ENCODE results near the gene AGMAT.
"Not testable (repeated sequence)": the region's sequence is repeated elsewhere in the genome, so short reads cannot be mapped to it uniquely, and the experiment has no call there.

The AGMAT gene

GRCh38 chr1:15610167-15610566 is 25.3 kb upstream of the AGMAT start:
- Histone ChIP-seq H3K4me1 (ENCODE audit: control insufficient read depth, insufficient read depth, low read depth, low read length) (no peaks in the 10 kb centered on the region), H2BK15ac (ENCODE audit: low read depth, poor library complexity, severe bottlenecking) (no peak overlapping the region), H4K8ac (ENCODE audit: low read length) (no peak overlapping the region), H4K91ac (ENCODE audit: low read length) (no peak overlapping the region), H3K36me3 (ENCODE audit: control insufficient read depth in 1 of 2, insufficient read depth in 2 of 2, low read depth in 1 of 2, low read length in 2 of 2) (no peaks in the 10 kb centered on the region), H3K23ac (ENCODE audit: low read length in 2 of 2) (no peak overlapping the region), H2BK12ac (ENCODE audit: low read length in 2 of 2) (no peak overlapping the region), H2BK120ac (ENCODE audit: low read depth, low read length) (no peak overlapping the region), H3K79me1 (replicated peaks; ENCODE audit: low read length, poor library complexity, severe bottlenecking) (no peaks in the 10 kb centered on the region), H3K4me3 (ENCODE audit: insufficient read depth in 1 of 2, low read depth in 1 of 2, low read length in 2 of 2) (no peak overlapping the region), H2BK5ac (ENCODE audit: low read depth, low read length, poor library complexity, severe bottlenecking) (no peak overlapping the region), H3K27me3 (ENCODE audit: control insufficient read depth in 1 of 2, insufficient read depth in 1 of 2, low read length in 2 of 2) (no peaks in the 10 kb centered on the region), H3K18ac (ENCODE audit: low read depth in 1 of 2, low read length in 2 of 2) (no peak overlapping the region), H3K4ac (ENCODE audit: low read depth in 1 of 2, low read length in 2 of 2) (no peak overlapping the region), H3K4me2 (ENCODE audit: low read length, poor library complexity, severe bottlenecking) (no peak overlapping the region), H3K9ac (ENCODE audit: low read length) (no peak overlapping the region), H3K27ac (ENCODE audit: low read length, poor library complexity, severe bottlenecking) (no peak overlapping the region), H3K9me3 (ENCODE audit: control insufficient read depth, low read length) (peaks cover 3% of the 10 kb centered on the region), H2AK5ac (ENCODE audit: low read length, severe bottlenecking) (no peak overlapping the region), H2AFZ (ENCODE audit: low read depth, low read length) (no peak overlapping the region), H3K14ac (ENCODE audit: low read length in 2 of 2) (no peak overlapping the region)
- WGBS = 67% methylated on average over 3 of the region's 4 CpGs
- no peak for DNase-seq

GRCh38 chr1:15609631-15610030 is 24.8 kb upstream of the AGMAT start:
- no peak overlapping the region for H3K4ac ChIP-seq (ENCODE audit: low read depth in 1 of 2, low read length in 2 of 2)
- H3K14ac ChIP-seq (ENCODE audit: low read length in 2 of 2) = no peak overlapping the region
- no peak overlapping the region for H2BK120ac ChIP-seq (ENCODE audit: low read depth, low read length)
- no peak overlapping the region for H4K8ac ChIP-seq (ENCODE audit: low read length)
- no peak overlapping the region for H2AFZ ChIP-seq (ENCODE audit: low read depth, low read length)
- H3K9me3 ChIP-seq (ENCODE audit: control insufficient read depth, low read length) = peaks cover 3% of the 10 kb centered on the region
- H2BK12ac ChIP-seq (ENCODE audit: low read length in 2 of 2) = no peak overlapping the region
- H3K4me2 ChIP-seq (ENCODE audit: low read length, poor library complexity, severe bottlenecking) = no peak overlapping the region
- no peak overlapping the region for H3K9ac ChIP-seq (ENCODE audit: low read length)
- H3K4me3 ChIP-seq (ENCODE audit: insufficient read depth in 1 of 2, low read depth in 1 of 2, low read length in 2 of 2) = no peak overlapping the region
- WGBS = 95% methylated on average over 7 of the region's 7 CpGs
- H3K23ac ChIP-seq (ENCODE audit: low read length in 2 of 2) = no peak overlapping the region
- no peaks in the 10 kb centered on the region for H3K79me1 ChIP-seq (replicated peaks; ENCODE audit: low read length, poor library complexity, severe bottlenecking)
- H3K27ac ChIP-seq (ENCODE audit: low read length, poor library complexity, severe bottlenecking) = no peak overlapping the region
- no peaks in the 10 kb centered on the region for H3K4me1 ChIP-seq (ENCODE audit: control insufficient read depth, insufficient read depth, low read depth, low read length)
- H4K91ac ChIP-seq (ENCODE audit: low read length) = no peak overlapping the region
- no peaks in the 10 kb centered on the region for H3K27me3 ChIP-seq (ENCODE audit: control insufficient read depth in 1 of 2, insufficient read depth in 1 of 2, low read length in 2 of 2)
- no peak overlapping the region for H3K18ac ChIP-seq (ENCODE audit: low read depth in 1 of 2, low read length in 2 of 2)
- H3K36me3 ChIP-seq (ENCODE audit: control insufficient read depth in 1 of 2, insufficient read depth in 2 of 2, low read depth in 1 of 2, low read length in 2 of 2) = no peaks in the 10 kb centered on the region
- H2BK15ac ChIP-seq (ENCODE audit: low read depth, poor library complexity, severe bottlenecking) = no peak overlapping the region
- no peak overlapping the region for H2AK5ac ChIP-seq (ENCODE audit: low read length, severe bottlenecking)
- no peak for DNase-seq
- H2BK5ac ChIP-seq (ENCODE audit: low read depth, low read length, poor library complexity, severe bottlenecking) = no peak overlapping the region

GRCh38 chr1:15605398-15606383 is 20.8 kb upstream of the AGMAT start:
- Histone ChIP-seq H2BK120ac (ENCODE audit: low read depth, low read length) (no peak overlapping the region), H4K8ac (ENCODE audit: low read length) (no peak overlapping the region), H3K14ac (ENCODE audit: low read length in 2 of 2) (no peak overlapping the region), H3K9ac (ENCODE audit: low read length) (no peak overlapping the region), H3K4me1 (ENCODE audit: control insufficient read depth, insufficient read depth, low read depth, low read length) (peaks cover 3% of the 10 kb centered on the region), H3K18ac (ENCODE audit: low read depth in 1 of 2, low read length in 2 of 2) (no peak overlapping the region), H3K4me2 (ENCODE audit: low read length, poor library complexity, severe bottlenecking) (no peak overlapping the region), H3K9me3 (ENCODE audit: control insufficient read depth, low read length) (peaks cover 3% of the 10 kb centered on the region), H2AFZ (ENCODE audit: low read depth, low read length) (no peak overlapping the region), H3K23ac (ENCODE audit: low read length in 2 of 2) (no peak overlapping the region), H3K4ac (ENCODE audit: low read depth in 1 of 2, low read length in 2 of 2) (no peak overlapping the region), H2BK15ac (ENCODE audit: low read depth, poor library complexity, severe bottlenecking) (no peak overlapping the region), H3K27ac (ENCODE audit: low read length, poor library complexity, severe bottlenecking) (no peak overlapping the region), H3K27me3 (ENCODE audit: control insufficient read depth in 1 of 2, insufficient read depth in 1 of 2, low read length in 2 of 2) (no peaks in the 10 kb centered on the region), H3K79me1 (replicated peaks; ENCODE audit: low read length, poor library complexity, severe bottlenecking) (no peaks in the 10 kb centered on the region), H2BK5ac (ENCODE audit: low read depth, low read length, poor library complexity, severe bottlenecking) (no peak overlapping the region), H4K91ac (ENCODE audit: low read length) (no peak overlapping the region), H2AK5ac (ENCODE audit: low read length, severe bottlenecking) (no peak overlapping the region), H3K4me3 (ENCODE audit: insufficient read depth in 1 of 2, low read depth in 1 of 2, low read length in 2 of 2) (no peak overlapping the region), H2BK12ac (ENCODE audit: low read length in 2 of 2) (no peak overlapping the region), H3K36me3 (ENCODE audit: control insufficient read depth in 1 of 2, insufficient read depth in 2 of 2, low read depth in 1 of 2, low read length in 2 of 2) (no peaks in the 10 kb centered on the region)
- 89% methylated on average over 9 of the region's 11 CpGs for WGBS
- DNase-seq = no peak

GRCh38 chr1:15604400-15604799 is 19.5 kb upstream of the AGMAT start:
- not testable (repeated sequence) for H3K4me2 ChIP-seq (ENCODE audit: low read length, poor library complexity, severe bottlenecking); H2AK5ac ChIP-seq (ENCODE audit: low read length, severe bottlenecking); H2BK120ac ChIP-seq (ENCODE audit: low read depth, low read length); H3K14ac ChIP-seq (ENCODE audit: low read length in 2 of 2); H3K4ac ChIP-seq (ENCODE audit: low read depth in 1 of 2, low read length in 2 of 2); H3K27me3 ChIP-seq (ENCODE audit: control insufficient read depth in 1 of 2, insufficient read depth in 1 of 2, low read length in 2 of 2); H3K4me1 ChIP-seq (ENCODE audit: control insufficient read depth, insufficient read depth, low read depth, low read length); H2BK5ac ChIP-seq (ENCODE audit: low read depth, low read length, poor library complexity, severe bottlenecking); H3K23ac ChIP-seq (ENCODE audit: low read length in 2 of 2); DNase-seq; H2BK15ac ChIP-seq (ENCODE audit: low read depth, poor library complexity, severe bottlenecking); H4K8ac ChIP-seq (ENCODE audit: low read length); H3K79me1 ChIP-seq (replicated peaks; ENCODE audit: low read length, poor library complexity, severe bottlenecking); H3K4me3 ChIP-seq (ENCODE audit: insufficient read depth in 1 of 2, low read depth in 1 of 2, low read length in 2 of 2); H2BK12ac ChIP-seq (ENCODE audit: low read length in 2 of 2); H3K9ac ChIP-seq (ENCODE audit: low read length); H3K9me3 ChIP-seq (ENCODE audit: control insufficient read depth, low read length); H3K27ac ChIP-seq (ENCODE audit: low read length, poor library complexity, severe bottlenecking); H2AFZ ChIP-seq (ENCODE audit: low read depth, low read length); H3K36me3 ChIP-seq (ENCODE audit: control insufficient read depth in 1 of 2, insufficient read depth in 2 of 2, low read depth in 1 of 2, low read length in 2 of 2); H3K18ac ChIP-seq (ENCODE audit: low read depth in 1 of 2, low read length in 2 of 2)
- 98% methylated on average over 21 of the region's 21 CpGs for WGBS
- H4K91ac ChIP-seq (ENCODE audit: low read length) = peak overlapping the region; percentile 50

Data from mesenchymal stem cell (in vitro differentiated cells and primary cell).